Posterior cingulate gyrus (tissue), 11 donors: Measurements from ENCODE around the gene TLE1.
"Not testable (repeated sequence)": the region's sequence is repeated elsewhere in the genome, so short reads cannot be mapped to it uniquely, and the experiment has no call there.

ENCODE experiments used
- DNase-seq, 10 donors: peaks; one replicate each; pipeline versions ENCODE4 v3.0.0 to v3.0.0-alpha.2; 2020 to 2021; ENCODE audit warnings: mixed read lengths in 3 of 10
- intact Hi-C: fragments of 100-400 bp; cut with DNase I; formaldehyde crosslinking; loops from one replicate; pipeline ENCODE4 v1.15.1; 2023

TLE1 gene

GRCh38 chr9:81661339-81661738 lies 28.0 kb downstream of the TLE1 start:
- no peak for DNase-seq
- intact Hi-C loops, result no loop called here

GRCh38 chr9:81656871-81657337 lies 32.4 kb downstream of the TLE1 start:
- intact Hi-C loops, result no loop called here
- no peak for DNase-seq

- DNase-seq, result no peak
- intact Hi-C loops, result no loop called here
These were observed 33.3 kb downstream of the TLE1 start for GRCh38 chr9:81656004-81656403.

GRCh38 chr9:81653240-81653639 lies 36.1 kb downstream of the TLE1 start:
- DNase-seq, result no peak
- intact Hi-C loops, result no loop called here

GRCh38 chr9:81652058-81652687 lies 37.2 kb downstream of the TLE1 start:
- intact Hi-C loops, result no loop called here
- DNase-seq, result no peak

GRCh38 chr9:81650586-81651515 lies 38.5 kb downstream of the TLE1 start:
- intact Hi-C loops, result no loop called here
- no peak for DNase-seq

- no peak for DNase-seq
- intact Hi-C loops, result no loop called here
These were observed 39.7 kb downstream of the TLE1 start for GRCh38 chr9:81649475-81650240.

GRCh38 chr9:81648891-81649290 lies 40.5 kb downstream of the TLE1 start:
- no peak for DNase-seq
- intact Hi-C loops, result no loop called here

GRCh38 chr9:81646337-81646736 lies 43.0 kb downstream of the TLE1 start:
- DNase-seq, result no peak
- intact Hi-C loops, result no loop called here

- DNase-seq, intact Hi-C loops: not testable (repeated sequence)
These were observed 44.8 kb downstream of the TLE1 start for GRCh38 chr9:81644513-81644912.

GRCh38 chr9:81637276-81637675 lies 52.1 kb downstream of the TLE1 start:
- no peak for DNase-seq
- intact Hi-C loops, result no loop called here

GRCh38 chr9:81636255-81636599 lies 53.1 kb downstream of the TLE1 start:
- no peak for DNase-seq
- intact Hi-C loops, result no loop called here

- intact Hi-C loops, result no loop called here
- no peak for DNase-seq
These were observed 53.7 kb downstream of the TLE1 start for GRCh38 chr9:81635521-81636254.

GRCh38 chr9:81634915-81635516 lies 54.3 kb downstream of the TLE1 start:
- no peak for DNase-seq
- intact Hi-C loops, result no loop called here

- DNase-seq, result no peak
- intact Hi-C loops, result no loop called here
These were observed 55.1 kb downstream of the TLE1 start for GRCh38 chr9:81633952-81634854.

GRCh38 chr9:81632599-81632998 lies 56.7 kb downstream of the TLE1 start:
- intact Hi-C loops, result no loop called here
- no peak for DNase-seq

GRCh38 chr9:81631218-81631745 lies 58.1 kb downstream of the TLE1 start:
- DNase-seq, result no peak
- intact Hi-C loops, result no loop called here

GRCh38 chr9:81629440-81629839 lies 59.9 kb downstream of the TLE1 start:
- intact Hi-C loops, result no loop called here
- DNase-seq, result no peak

- DNase-seq, result no peak
- intact Hi-C loops, result no loop called here
These were observed 60.5 kb downstream of the TLE1 start for GRCh38 chr9:81628897-81629296.
